Common myeloid progenitor, CD34-positive (primary cell): Measurements from ENCODE around the gene COL23A1.
"Not testable (repeated sequence)": the region's sequence is repeated elsewhere in the genome, so short reads cannot be mapped to it uniquely, and the experiment has no call there.

Experiments
- CTCF ChIA-PET: fragments of 350-600 bp; sonication (Branson Sonifier 250); formaldehyde crosslinking; loops from one replicate; lab custom pipeline; 2021; ENCODE audit warnings: antibody characterized with exemption; lab: Charles Lee
- POLR2A ChIA-PET: fragments of 350-600 bp; sonication (Branson Sonifier 250); formaldehyde crosslinking; loops from one replicate; lab custom pipeline; 2021; ENCODE audit warnings: antibody characterized with exemption; lab: Charles Lee
- DNase-seq, 3 donors: peaks; one replicate each; pipeline versions ENCODE4 v3.0.0 to v3.0.0-alpha.2; 2013
- H3K27ac ChIP-seq, 2 experiments: 1 replicate in 1 of 2; 2 replicates in 1 of 2; pipeline ENCODE4 v1.7.0; 2013; ENCODE audit warnings: inconsistent platforms in 2 of 2, low read length in 2 of 2, mild to moderate bottlenecking in 2 of 2, low read depth in 1 of 2, moderate library complexity in 1 of 2; ENCODE audit not compliant: severe bottlenecking in 2 of 2, insufficient read depth in 1 of 2, poor library complexity in 1 of 2
- H3K27me3 ChIP-seq, 5 experiments: replicated peaks in 2 of 5; 1 replicate in 3 of 5; 2 replicates in 2 of 5; pipeline versions ENCODE4 v1.6.1 to v1.7.0; 2013; ENCODE audit warnings: low read length in 4 of 5, mild to moderate bottlenecking in 2 of 5, moderate library complexity in 2 of 5, inconsistent platforms in 1 of 5; ENCODE audit not compliant: insufficient read depth in 5 of 5, control insufficient read depth in 4 of 5
- H3K36me3 ChIP-seq, 4 experiments: 1 replicate in 2 of 4; 2 replicates in 2 of 4; pipeline versions ENCODE4 v1.6.1 to v1.7.0; 2013; ENCODE audit warnings: low read length in 3 of 4, control low read depth in 1 of 4, mild to moderate bottlenecking in 1 of 4; ENCODE audit not compliant: control insufficient read depth in 4 of 4, insufficient read depth in 4 of 4
- H3K4me1 ChIP-seq, 4 experiments: 1 replicate in 3 of 4; 2 replicates in 1 of 4; pipeline versions ENCODE4 v1.6.1 to v1.7.1; 2013; ENCODE audit warnings: low read length in 3 of 4, mild to moderate bottlenecking in 3 of 4, control low read depth in 1 of 4, inconsistent platforms in 1 of 4, moderate library complexity in 1 of 4; ENCODE audit not compliant: control insufficient read depth in 4 of 4, insufficient read depth in 4 of 4; ENCODE audit errors: control extremely low read depth in 1 of 4
- H3K4me3 ChIP-seq, 7 experiments: 1 replicate in 4 of 7; 2 replicates in 3 of 7; pipeline versions ENCODE4 v1.5.1 to v1.7.0; 2013; ENCODE audit warnings: mild to moderate bottlenecking in 7 of 7, low read length in 6 of 7, moderate library complexity in 6 of 7, inconsistent platforms in 2 of 7, low read depth in 2 of 7, control low read depth in 1 of 7; ENCODE audit not compliant: insufficient read depth in 4 of 7, control insufficient read depth in 1 of 7; ENCODE audit errors: extremely low read depth in 1 of 7
- H3K9me3 ChIP-seq, 5 experiments: 1 replicate in 4 of 5; 2 replicates in 1 of 5; pipeline versions ENCODE4 v1.6.1 to v1.7.1; 2013; ENCODE audit warnings: low read length in 4 of 5, mild to moderate bottlenecking in 2 of 5, inconsistent platforms in 1 of 5, low read depth in 1 of 5, moderate library complexity in 1 of 5; ENCODE audit not compliant: control insufficient read depth in 4 of 5, insufficient read depth in 2 of 5; ENCODE audit errors: control extremely low read depth in 1 of 5
- WGBS: methylation state at CpG from one replicate; pipeline ENCODE4 v1.1.5; 2013; ENCODE audit not compliant: insufficient coverage; 5-methylcytosine and 5-hydroxymethylcytosine counted together

COL23A1 gene

GRCh38 chr5:178371362-178372111 is 218.7 kb downstream of the COL23A1 start:
- peaks cover 0 to 8% (median 0%) of the 10 kb centered on the region in 4 experiments for H3K4me1 ChIP-seq
- H3K4me3 ChIP-seq, result no peak overlapping the region
- POLR2A ChIA-PET, result no interaction called here
- H3K27ac ChIP-seq, result no peak overlapping the region
- no peak for DNase-seq
- 91% methylated on average over 18 of the region's 24 CpGs for WGBS
- peaks cover 0 to 5% (median 4%) of the 10 kb centered on the region in 5 experiments for H3K9me3 ChIP-seq
- CTCF ChIA-PET, result no interaction called here
- peaks cover 0 to 30% (median 11%) of the 10 kb centered on the region in 5 experiments for H3K27me3 ChIP-seq
- H3K36me3 ChIP-seq, result no peaks in the 10 kb centered on the region

GRCh38 chr5:178370102-178370501 is 220.1 kb downstream of the COL23A1 start:
- no peak overlapping the region for H3K27ac ChIP-seq
- peaks cover 0 to 8% (median 0%) of the 10 kb centered on the region in 4 experiments for H3K4me1 ChIP-seq
- peaks cover 0 to 25% (median 8%) of the 10 kb centered on the region in 5 experiments for H3K27me3 ChIP-seq
- H3K4me3 ChIP-seq, result no peak overlapping the region
- CTCF ChIA-PET, result no interaction called here
- POLR2A ChIA-PET, result no interaction called here
- H3K9me3 ChIP-seq, result peaks cover 0 to 5% (median 4%) of the 10 kb centered on the region in 5 experiments
- no peak for DNase-seq
- H3K36me3 ChIP-seq, result no peaks in the 10 kb centered on the region
- WGBS, result 100% methylated on average over 2 of the region's 4 CpGs

GRCh38 chr5:178369469-178369868 is 220.7 kb downstream of the COL23A1 start:
- H3K9me3 ChIP-seq, POLR2A ChIA-PET, H3K4me3 ChIP-seq, H3K27ac ChIP-seq, DNase-seq, H3K4me1 ChIP-seq, H3K36me3 ChIP-seq: not testable (repeated sequence)
- WGBS, result no CpG with 5 or more reads among the region's 3 CpGs
- peaks cover 0 to 23% (median 8%) of the 10 kb centered on the region in 5 experiments for H3K27me3 ChIP-seq
- CTCF ChIA-PET, result interaction anchor here (1.6 kb wide), 1 partner anchor 14 kb away, joined by 4 read pairs; no protein-coding TSS in a partner anchor

- ChIA-PET POLR2A (no interaction called here), CTCF (interaction anchor here (1.6 kb wide), 1 partner anchor 13 kb away, joined by 4 read pairs; no protein-coding TSS in a partner anchor)
- Histone ChIP-seq H3K36me3 (no peaks in the 10 kb centered on the region), H3K27ac (no peak overlapping the region), H3K4me1 (peaks cover 0 to 8% (median under 1%) of the 10 kb centered on the region in 4 experiments), H3K4me3 (no peak overlapping the region), H3K9me3 (peaks cover 0 to 5% (median 4%) of the 10 kb centered on the region in 5 experiments), H3K27me3 (peaks cover 0 to 22% (median 4%) of the 10 kb centered on the region in 5 experiments)
- WGBS, result 98% methylated on average over 7 of the region's 10 CpGs
- no peak for DNase-seq
These were observed 221.4 kb downstream of the COL23A1 start for GRCh38 chr5:178368716-178369300.

GRCh38 chr5:178368274-178368673 is 221.9 kb downstream of the COL23A1 start:
- WGBS, result 54% methylated on average over 6 of the region's 10 CpGs
- Histone ChIP-seq H3K4me3 (no peak overlapping the region), H3K27ac (no peak overlapping the region), H3K36me3 (no peaks in the 10 kb centered on the region), H3K27me3 (peaks cover 0 to 20% (median 4%) of the 10 kb centered on the region in 5 experiments), H3K4me1 (peaks cover 0 to 8% (median under 1%) of the 10 kb centered on the region in 4 experiments), H3K9me3 (peaks cover 0 to 5% (median 4%) of the 10 kb centered on the region in 5 experiments)
- POLR2A ChIA-PET, result no interaction called here
- CTCF ChIA-PET, result interaction anchor here (1.6 kb wide), 1 partner anchor 13 kb away, joined by 4 read pairs; no protein-coding TSS in a partner anchor
- DNase-seq, result peak in 2 of 3 donors; percentile 36 to 52

DNA sequence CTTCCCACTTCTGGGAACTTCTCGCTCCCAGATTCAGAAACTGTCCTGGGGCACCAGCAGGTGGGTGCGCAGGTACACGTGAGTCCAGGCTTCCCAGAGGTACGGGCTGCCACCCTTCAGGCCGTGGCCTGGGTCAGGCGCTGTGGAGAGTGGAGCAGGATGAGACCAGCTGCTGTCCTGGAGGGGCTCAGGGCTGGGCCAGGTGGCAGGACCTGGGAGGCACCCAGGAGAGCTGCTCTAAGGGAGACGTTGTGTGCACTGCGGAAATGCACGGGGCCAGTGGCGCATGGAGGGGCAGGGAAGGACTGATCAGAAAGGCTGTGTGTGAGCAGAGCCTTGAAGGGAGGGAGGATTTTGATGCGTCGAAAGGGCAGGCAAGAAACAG is 222.5 kb downstream of the COL23A1 start:
- Histone ChIP-seq H3K27ac (no peak overlapping the region), H3K9me3 (peaks cover 0 to 5% (median 4%) of the 10 kb centered on the region in 5 experiments), H3K4me1 (peaks cover 0 to 8% (median under 1%) of the 10 kb centered on the region in 4 experiments), H3K27me3 (peaks cover 0 to 16% (median 2%) of the 10 kb centered on the region in 5 experiments), H3K4me3 (no peak overlapping the region), H3K36me3 (no peaks in the 10 kb centered on the region)
- CTCF ChIA-PET, result interaction anchor here (1.6 kb wide), 1 partner anchor 12 kb away, joined by 4 read pairs; no protein-coding TSS in a partner anchor
- 97% methylated on average over 12 of the region's 12 CpGs for WGBS
- POLR2A ChIA-PET, result no interaction called here
- DNase-seq, result no peak
